GM06990 (cell line): ENCODE measurements around the gene DAPK2.
"Not testable (repeated sequence)": the region's sequence is repeated elsewhere in the genome, so short reads cannot be mapped to it uniquely, and the experiment has no call there.

Experiments
- DNase-seq: peaks from one replicate; pipeline ENCODE4 v3.0.0-alpha.2; 2011; ENCODE audit not compliant: insufficient read length; ENCODE audit errors: extremely low read depth
- H3K27me3 ChIP-seq: replicated peaks from 2 replicates; pipeline ENCODE4 v1.6.0; 2011; ENCODE audit warnings: low read length; ENCODE audit not compliant: control insufficient read depth, insufficient read depth
- H3K36me3 ChIP-seq: 2 replicates; pipeline ENCODE4 v1.5.1; 2011; ENCODE audit warnings: low read length; ENCODE audit not compliant: control insufficient read depth, insufficient read depth
- H3K4me3 ChIP-seq: replicated peaks from 2 replicates; pipeline ENCODE4 v1.5.1; 2011; ENCODE audit warnings: low read depth, mild to moderate bottlenecking, control low read depth, low read length
- CTCF ChIP-seq: IDR thresholded peaks from 2 replicates; pipeline ENCODE4 v1.5.1; 2011; ENCODE audit warnings: low read length, control low read depth, mild to moderate bottlenecking, inconsistent platforms; ENCODE audit not compliant: insufficient read depth, poor library complexity, severe bottlenecking

The DAPK2 gene

GRCh38 chr15:64090527-64090926, 44.2 kb upstream of the DAPK2 start:
- DNase-seq: no peak
- Histone ChIP-seq H3K4me3 (peak overlapping the region; percentile 25), H3K27me3 (no peaks in the 10 kb centered on the region), H3K36me3 (peaks cover 2% of the 10 kb centered on the region)
- no peak for TF ChIP-seq CTCF

GRCh38 chr15:64089543-64090280, 43.4 kb upstream of the DAPK2 start:
- TF ChIP-seq CTCF: no peak
- peak; percentile 44 for DNase-seq
- no peaks in the 10 kb centered on the region for H3K27me3 ChIP-seq
- peak overlapping the region; percentile 25 for H3K4me3 ChIP-seq
- peaks cover 2% of the 10 kb centered on the region for H3K36me3 ChIP-seq

GRCh38 chr15:64082757-64083156, 36.5 kb upstream of the DAPK2 start:
- H3K27me3 ChIP-seq: no peaks in the 10 kb centered on the region
- TF ChIP-seq CTCF: no peak
- H3K4me3 ChIP-seq: no peak overlapping the region
- peaks cover 3% of the 10 kb centered on the region for H3K36me3 ChIP-seq
- no peak for DNase-seq

GRCh38 chr15:64073496-64073895, 27.2 kb upstream of the DAPK2 start:
- peaks cover 12% of the 10 kb centered on the region for H3K36me3 ChIP-seq
- DNase-seq, H3K27me3 ChIP-seq, H3K4me3 ChIP-seq: not testable (repeated sequence)

- H3K27me3 ChIP-seq: no peaks in the 10 kb centered on the region
- H3K36me3 ChIP-seq: peaks cover 12% of the 10 kb centered on the region
- no peak for DNase-seq
- no peak overlapping the region for H3K4me3 ChIP-seq
- no peak for TF ChIP-seq CTCF
These were observed 26.5 kb upstream of the DAPK2 start for GRCh38 chr15:64072812-64073211.

GRCh38 chr15:64071931-64072765, 25.9 kb upstream of the DAPK2 start:
- no peaks in the 10 kb centered on the region for H3K27me3 ChIP-seq
- no peak for DNase-seq
- no peak overlapping the region for H3K4me3 ChIP-seq
- H3K36me3 ChIP-seq: peaks cover 12% of the 10 kb centered on the region
- no peak for TF ChIP-seq CTCF
